NCI-H226 (cell line): ENCODE results near the gene SERINC2.
"Not testable (repeated sequence)": the region's sequence is repeated elsewhere in the genome, so short reads cannot be mapped to it uniquely, and the experiment has no call there.

Source experiments
- DNase-seq: peaks from one replicate; pipeline ENCODE4 v3.0.0-alpha.2; 2015

The SERINC2 gene

DNA sequence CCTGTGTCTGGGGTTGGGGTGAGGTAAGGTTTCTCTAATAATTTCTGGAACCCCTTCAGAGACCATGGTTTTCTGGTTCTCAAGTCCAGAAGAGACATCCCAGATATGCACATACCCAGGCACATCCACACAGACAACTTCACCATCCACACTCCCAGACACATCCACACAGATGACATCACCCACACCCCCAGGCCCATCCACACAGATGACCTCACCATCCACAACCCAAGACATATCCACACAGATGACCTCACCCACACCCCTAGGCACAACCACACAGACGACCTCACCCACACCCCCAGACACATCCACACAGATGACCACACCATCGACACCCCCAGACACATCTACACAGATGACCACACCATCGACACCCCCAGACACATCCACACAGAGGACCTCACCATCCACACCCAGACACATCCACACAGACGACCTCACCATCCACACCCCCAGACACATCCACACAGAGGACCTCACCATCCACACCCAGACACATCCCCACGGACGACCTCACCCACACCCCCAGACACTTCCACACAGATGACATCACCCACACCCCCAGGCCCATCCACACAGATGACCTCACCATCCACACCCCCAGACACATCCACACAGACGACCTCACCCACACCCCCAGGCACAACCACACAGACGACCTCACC, 26.3 kb upstream of the SERINC2 start:
- DNase-seq: not testable (repeated sequence)

- peak; percentile 43 for DNase-seq
Measured at GRCh38 chr1:31387612-31388011, 25.4 kb upstream of the SERINC2 start.

- DNase-seq: no peak
Measured at GRCh38 chr1:31389616-31390015, 23.4 kb upstream of the SERINC2 start.

DNA sequence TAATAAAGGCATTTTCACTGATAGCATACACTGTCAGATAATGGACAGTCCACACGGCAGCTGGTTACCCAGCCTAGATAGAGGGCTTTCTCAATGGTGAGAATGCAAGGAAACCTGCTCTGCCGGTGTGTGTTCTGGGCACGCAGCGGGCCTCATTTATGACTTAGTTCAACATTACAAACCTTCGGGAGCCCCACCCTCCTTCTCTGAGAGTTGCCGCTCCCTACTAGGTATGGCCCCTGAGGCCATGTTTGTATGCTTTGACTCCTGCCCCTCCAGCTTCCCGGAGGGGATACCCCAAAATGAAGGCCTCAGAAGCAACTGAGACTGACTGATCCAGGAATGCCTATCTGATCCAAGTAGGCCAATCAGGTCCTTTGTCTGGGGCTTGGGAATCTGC, 22.9 kb upstream of the SERINC2 start:
- no peak for DNase-seq

- DNase-seq: no peak
Measured at GRCh38 chr1:31393463-31393862, 19.6 kb upstream of the SERINC2 start.

GRCh38 chr1:31394584-31395193, 18.3 kb upstream of the SERINC2 start:
- peak; percentile 66 for DNase-seq

DNA sequence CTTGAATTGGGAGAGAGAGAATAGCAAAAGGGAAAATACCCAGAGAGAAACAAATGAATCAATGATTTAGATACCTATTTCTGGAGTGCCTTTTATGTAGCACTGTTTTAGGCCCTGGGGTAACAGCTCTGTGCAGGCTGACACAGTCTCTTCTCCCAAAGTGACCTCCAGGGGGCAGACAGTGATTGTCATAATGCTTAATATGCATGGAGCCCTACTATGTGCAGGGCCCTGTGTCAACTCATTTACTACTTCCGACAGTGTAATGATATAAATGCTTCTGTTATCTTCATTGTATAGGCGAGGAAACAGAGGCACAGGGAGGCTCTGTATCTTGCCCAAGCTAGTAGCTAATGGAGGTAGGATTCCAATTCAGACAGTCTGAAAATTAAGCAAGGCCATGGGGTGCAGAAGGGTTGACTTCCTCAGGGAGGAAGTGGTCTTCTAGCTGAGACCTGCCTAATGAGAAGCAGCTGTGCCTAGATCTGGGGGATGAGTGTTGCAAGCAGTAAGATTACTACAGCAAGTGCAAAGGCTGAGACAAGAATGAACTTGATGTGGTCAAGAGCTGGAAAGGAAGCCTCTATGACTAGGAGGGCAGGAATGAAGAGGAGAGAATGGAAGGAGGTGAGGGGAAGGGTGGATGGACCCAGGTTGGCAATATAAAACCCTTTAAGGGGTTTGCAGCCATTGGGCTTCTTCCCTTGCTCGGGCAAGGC, 16.2 kb upstream of the SERINC2 start:
- peak; percentile 87 for DNase-seq

- peak; percentile 76 for DNase-seq
Measured at GRCh38 chr1:31397360-31398095, 15.5 kb upstream of the SERINC2 start.

DNA sequence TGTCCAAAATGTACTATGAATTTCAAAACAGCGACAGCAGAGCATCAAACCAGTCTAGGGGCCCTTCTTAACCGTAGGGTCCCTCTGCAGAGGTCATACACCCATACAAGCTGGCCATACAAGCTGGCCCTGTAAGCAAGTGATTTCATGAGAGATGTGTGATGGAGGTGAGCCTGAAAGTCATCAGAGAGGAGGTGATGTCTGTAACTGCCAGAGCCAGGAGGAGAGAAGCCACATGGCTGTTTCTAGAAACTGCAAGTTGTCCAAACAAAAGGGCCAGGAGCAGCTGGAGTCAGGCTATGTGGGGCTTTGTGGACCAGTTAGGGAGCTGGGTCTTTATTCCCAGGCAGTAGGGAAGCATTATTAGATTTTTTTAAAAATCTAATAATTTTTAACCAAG, 14.8 kb upstream of the SERINC2 start:
- DNase-seq: no peak

- DNase-seq: no peak
Measured at GRCh38 chr1:31399976-31400375, 13.0 kb upstream of the SERINC2 start.

DNA sequence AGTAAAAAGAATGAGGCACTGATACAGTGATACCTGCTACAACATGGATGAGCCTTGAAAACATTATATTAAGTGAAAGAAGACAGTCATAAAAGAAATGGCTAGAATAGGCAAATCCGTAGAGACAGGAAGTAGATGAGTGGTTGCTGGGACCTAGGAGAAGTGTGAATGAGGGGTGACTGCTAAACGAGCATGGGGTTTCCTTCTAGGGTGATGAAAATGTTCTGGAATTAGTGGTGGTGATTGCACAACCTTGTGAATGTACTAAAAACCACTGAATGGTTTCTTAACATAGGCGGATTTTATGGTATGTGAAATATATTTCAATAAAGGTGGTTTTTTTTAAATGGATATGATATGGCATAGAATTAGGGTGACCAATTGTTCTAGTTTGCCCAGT, 12.6 kb upstream of the SERINC2 start:
- DNase-seq: no peak

- DNase-seq: no peak
Measured at GRCh38 chr1:31401241-31401640, 11.8 kb upstream of the SERINC2 start.

GRCh38 chr1:31405578-31406245, 7.3 kb upstream of the SERINC2 start:
- DNase-seq: no peak

GRCh38 chr1:31407029-31407626, 5.9 kb upstream of the SERINC2 start:
- no peak for DNase-seq

GRCh38 chr1:31408788-31409318, 4.2 kb upstream of the SERINC2 start:
- no peak for DNase-seq

DNA sequence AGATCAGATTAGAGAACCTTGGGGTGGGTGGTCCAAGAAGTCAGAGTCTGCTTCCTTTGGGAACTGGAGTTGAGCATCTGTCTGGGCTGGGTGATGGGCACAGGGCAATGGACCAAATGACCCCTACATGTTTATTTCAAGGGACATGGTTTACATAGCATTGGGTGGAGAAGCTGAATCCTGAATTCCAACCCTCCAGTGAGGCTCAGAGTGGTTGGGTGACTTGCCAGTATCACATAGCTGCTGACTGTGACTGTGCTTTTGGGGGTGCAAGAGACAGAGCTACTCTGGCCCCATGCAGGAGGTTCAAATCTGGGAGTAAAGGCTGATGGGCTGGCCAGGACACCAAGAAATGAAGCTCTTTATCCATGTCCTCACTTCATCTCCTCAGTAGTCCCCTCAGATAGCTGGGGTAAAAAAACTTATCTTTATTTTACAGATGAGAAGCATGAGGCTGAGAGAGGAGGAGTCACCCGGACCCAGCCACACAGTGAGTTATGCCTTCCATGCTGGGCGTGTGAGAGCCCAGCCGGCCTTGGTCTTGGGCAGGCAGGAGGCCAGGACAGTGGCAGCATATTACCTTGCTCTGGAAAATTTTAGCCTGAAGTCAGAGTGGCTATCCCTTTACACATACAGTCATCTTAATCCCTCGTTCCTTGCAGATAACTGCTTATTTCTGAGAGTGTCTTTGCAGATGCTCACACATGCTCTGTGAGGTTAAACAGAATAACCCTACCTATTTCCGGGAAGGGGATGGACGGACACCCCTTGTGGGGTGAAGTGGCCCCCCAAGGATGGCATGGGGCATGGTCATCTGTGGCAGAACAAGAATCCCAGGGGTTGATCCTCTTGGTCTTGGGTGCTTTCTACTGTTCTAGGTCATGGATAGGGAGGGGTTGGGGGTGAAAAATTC, 2.8 kb upstream of the SERINC2 start:
- no peak for DNase-seq

- DNase-seq: no peak
Measured at GRCh38 chr1:31410871-31411270, 2.1 kb upstream of the SERINC2 start.

DNA sequence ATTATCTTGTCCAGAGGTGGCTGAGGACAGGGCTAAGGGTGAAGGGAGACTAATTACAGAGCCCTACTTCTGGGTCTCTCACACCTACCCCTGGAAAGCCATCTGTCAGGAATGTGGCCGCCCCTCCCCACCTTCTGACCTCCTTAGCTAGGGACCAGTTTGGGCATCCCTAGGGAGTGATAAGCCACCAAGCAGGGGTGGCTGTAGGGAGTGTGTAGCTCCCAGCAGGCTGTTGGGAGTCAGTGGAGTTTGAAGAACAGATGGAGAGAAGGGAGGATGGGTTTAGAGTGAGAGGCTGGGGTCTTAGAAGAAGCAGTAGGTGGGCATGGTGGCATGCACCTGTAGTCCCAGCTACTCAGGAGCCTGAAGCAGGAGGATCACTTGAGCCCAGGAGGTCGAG, 808 bp upstream of the SERINC2 start:
- no peak for DNase-seq

- DNase-seq: no peak
Measured at GRCh38 chr1:31413405-31414001, 490 bp downstream of the SERINC2 start.

- peak; percentile 60 for DNase-seq
Measured at GRCh38 chr1:31414980-31415370, 2.0 kb downstream of the SERINC2 start.

GRCh38 chr1:31415658-31416057, 2.6 kb downstream of the SERINC2 start:
- no peak for DNase-seq
